Stimulated activated CD8-positive, alpha-beta memory T cell treated with anti-CD3 and anti-CD28 coated beads, Interleukin-2, amount 100 ng/mL, for 48 hours (primary cell): ENCODE measurements around the gene GMNN.

ENCODE experiments used
- DNase-seq, 2 donors: peaks; one replicate each; pipeline ENCODE4 v3.0.0-alpha.2; 2020; ENCODE audit warnings: low read depth in 2 of 2

The GMNN gene

GRCh38 chr6:24807584-24807983, 32.8 kb downstream of the GMNN start:
- no peak for DNase-seq

DNA sequence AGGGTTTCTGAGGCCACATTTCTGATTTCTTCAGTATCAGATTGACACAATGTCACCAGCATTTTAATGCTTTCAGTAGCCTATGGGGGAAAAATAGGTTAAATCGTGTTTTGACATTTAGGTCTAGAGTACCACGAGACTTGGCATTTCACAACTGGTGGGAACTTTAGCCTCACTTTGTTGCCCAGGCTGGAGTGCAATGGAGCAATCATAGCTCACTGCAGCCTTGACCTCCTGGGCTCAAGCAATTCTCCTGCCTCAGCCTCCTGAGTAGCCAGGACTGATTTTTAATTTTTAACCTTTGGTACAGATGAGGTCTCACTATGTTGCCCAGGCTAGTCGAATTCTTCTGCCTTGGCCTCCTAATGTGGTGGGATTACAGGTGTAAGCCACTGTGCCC, 35.0 kb downstream of the GMNN start:
- no peak for DNase-seq

DNA sequence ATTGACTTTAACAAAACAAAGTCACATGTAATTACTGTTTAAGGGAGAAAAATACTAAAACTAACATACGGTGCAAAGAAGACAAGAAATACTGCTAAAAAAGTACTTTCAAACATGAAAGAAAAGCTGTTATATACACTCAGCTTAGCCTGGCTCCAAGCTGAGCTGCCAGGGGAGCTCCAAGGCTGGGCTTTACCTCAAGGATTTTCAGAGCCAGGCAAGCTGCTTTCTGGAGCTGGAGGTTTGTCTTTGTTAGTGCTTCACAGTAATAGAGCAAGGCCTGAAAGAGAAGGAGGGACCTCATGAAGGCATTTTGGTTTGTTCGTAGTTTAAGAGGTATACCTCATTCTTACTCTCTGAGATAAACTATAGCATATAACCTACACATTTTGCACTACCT, 43.6 kb downstream of the GMNN start:
- DNase-seq: no peak

DNA sequence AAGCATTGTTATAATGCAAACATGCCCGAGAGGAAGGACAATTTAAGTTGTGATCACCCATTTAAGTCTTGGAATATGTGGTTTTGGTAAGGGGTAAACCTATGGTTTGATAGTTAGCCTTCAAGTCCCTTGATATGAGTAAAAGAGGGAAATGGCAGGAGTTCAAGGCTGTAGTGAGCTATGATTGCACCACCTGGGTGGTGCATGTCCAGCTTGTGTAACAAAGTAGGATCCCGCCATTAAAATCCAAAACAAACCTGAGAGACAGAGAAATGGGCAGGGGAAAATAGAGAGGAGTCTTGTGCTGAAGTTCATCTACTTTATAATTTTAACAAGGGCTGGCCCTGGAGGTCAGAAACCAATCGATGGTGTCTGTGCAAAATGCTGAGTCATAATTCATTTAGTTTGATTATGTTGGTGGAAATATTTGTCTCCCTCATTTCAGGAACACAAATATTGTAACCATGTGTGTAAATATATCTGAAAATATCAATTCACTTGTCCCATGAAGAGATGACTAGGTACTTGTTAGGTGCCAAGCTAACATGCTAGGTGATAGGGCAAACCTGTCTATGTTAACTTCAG, 47.2 kb downstream of the GMNN start:
- no peak for DNase-seq

- DNase-seq: no peak
These were observed 48.0 kb downstream of the GMNN start for GRCh38 chr6:24822696-24823095.

DNA sequence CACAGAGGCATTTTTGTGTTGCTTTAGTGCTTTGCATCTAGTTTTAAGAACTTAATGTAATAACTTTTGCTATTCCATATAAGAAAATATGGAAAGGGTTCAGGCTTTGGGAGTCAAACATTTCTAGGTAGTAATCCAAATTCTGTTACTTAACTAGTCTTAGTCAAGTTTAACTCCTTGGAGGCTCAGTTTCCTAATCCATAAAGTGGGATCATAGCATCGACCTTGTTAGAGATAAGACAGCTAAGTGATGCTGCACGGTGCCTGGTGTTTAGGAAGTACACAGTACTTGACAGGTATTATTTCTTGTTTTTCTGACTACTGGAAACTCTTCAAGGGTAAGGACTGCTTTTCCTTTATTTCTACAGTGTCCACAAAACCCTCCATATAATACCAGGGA, 48.4 kb downstream of the GMNN start:
- no peak for DNase-seq

GRCh38 chr6:24824142-24824938, 49.6 kb downstream of the GMNN start:
- no peak for DNase-seq

GRCh38 chr6:24825130-24825630, 50.4 kb downstream of the GMNN start:
- DNase-seq: no peak

- no peak for DNase-seq
These were observed 52.4 kb downstream of the GMNN start for GRCh38 chr6:24827162-24827561.

- DNase-seq: no peak
These were observed 53.2 kb downstream of the GMNN start for GRCh38 chr6:24827970-24828369.

DNA sequence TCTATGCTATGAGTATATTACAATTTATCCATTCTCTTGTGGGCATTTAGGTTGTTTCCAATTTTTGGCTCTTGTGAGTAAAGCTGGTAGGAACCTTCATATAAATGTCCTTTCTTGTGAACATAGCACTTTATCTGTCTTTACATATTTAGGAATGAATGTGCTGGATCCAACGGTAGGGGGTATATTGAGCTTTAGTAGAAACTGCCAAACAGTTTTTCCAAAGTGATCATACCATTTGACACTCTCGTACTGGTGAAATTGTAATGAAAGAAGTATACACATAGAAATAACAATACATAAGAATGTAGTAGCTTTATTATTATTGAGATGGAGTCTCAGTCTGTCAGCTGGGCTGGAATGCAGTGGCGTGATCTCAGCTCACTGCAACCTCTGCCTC, 54.9 kb downstream of the GMNN start:
- no peak for DNase-seq

- DNase-seq: no peak
These were observed 57.3 kb downstream of the GMNN start for GRCh38 chr6:24831771-24832716.

DNA sequence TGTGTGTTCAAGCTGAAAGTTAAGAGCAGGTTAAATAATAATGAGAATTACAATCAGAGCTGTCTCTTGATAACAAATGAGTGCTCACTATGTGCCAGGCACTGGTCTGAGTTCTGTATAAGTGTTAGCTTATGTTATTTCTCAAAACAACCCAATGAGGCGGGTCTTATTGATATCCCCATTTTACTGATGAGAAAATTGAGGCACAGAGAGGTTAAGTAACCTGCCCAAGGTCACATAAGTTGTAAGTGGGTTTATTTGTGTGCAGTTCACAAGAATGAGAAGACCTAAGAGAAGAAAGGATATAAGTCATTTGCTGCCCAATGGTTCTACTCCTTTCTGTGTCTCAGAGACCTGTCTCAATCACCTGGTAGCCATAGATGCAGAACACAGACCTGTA, 58.1 kb downstream of the GMNN start:
- DNase-seq: no peak

DNA sequence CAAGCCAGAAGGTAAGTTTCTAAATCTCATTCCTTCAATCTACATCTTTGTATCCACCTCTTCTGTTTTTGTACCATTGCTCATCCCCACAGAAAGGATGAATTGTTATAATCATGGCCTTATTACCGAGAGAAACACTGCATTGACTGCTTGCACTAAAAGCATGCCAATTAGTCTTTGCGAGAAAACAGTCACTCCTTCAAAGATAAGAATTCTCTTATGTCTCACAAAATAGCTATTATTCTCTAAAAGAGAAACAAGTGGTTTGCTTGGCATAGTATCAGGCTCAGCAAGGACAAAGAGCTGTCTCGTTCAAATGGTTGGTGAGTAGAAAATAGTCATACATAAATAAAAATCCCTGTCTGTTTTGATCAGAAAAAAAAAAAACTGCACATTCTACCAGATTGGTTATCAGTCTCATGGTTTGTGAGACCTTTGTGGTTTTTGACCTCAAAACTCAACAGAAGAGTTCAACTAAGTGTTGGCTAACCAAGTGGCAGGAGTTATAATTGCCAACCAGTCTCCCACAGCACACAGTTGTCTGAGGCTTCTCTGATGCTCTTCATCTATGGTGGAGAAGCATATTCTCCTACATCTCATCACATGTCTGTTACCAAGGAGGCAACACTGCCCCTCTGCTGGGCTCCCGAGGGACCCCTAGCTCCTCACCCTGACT, 59.1 kb downstream of the GMNN start:
- DNase-seq: no peak
